ENCODE data around the gene SFTPB.

Gene SFTPB

DNA sequence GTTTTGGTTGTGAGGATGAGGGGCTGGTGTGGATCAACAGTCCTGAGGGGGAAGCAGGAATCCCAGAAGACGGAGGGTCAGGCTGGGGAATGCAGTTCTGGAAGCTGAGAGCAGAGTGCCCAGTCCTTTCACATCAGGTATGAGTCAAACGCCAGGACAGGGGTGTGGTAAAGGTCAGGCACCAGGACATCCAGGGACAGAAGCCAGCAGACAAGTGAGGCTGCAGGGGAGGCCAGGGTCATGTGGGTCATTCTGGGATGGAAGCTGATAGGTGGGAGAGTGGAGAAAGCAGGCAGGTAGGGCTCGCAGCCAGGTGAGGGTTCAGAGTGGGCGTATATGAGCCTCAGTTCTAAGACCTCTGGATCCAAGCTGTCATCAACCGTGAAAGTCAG, 13.4 kb upstream of the SFTPB start:
- TF ChIP-seq, protein P1, sequence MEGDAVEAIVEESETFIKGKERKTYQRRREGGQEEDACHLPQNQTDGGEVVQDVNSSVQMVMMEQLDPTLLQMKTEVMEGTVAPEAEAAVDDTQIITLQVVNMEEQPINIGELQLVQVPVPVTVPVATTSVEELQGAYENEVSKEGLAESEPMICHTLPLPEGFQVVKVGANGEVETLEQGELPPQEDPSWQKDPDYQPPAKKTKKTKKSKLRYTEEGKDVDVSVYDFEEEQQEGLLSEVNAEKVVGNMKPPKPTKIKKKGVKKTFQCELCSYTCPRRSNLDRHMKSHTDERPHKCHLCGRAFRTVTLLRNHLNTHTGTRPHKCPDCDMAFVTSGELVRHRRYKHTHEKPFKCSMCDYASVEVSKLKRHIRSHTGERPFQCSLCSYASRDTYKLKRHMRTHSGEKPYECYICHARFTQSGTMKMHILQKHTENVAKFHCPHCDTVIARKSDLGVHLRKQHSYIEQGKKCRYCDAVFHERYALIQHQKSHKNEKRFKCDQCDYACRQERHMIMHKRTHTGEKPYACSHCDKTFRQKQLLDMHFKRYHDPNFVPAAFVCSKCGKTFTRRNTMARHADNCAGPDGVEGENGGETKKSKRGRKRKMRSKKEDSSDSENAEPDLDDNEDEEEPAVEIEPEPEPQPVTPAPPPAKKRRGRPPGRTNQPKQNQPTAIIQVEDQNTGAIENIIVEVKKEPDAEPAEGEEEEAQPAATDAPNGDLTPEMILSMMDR (IDR thresholded peaks at IDR 0.05; ENCODE audit: low read depth, low read length): no peak
- DNase-seq (ENCODE audit: extremely low read depth, low read depth): no peak

DNA sequence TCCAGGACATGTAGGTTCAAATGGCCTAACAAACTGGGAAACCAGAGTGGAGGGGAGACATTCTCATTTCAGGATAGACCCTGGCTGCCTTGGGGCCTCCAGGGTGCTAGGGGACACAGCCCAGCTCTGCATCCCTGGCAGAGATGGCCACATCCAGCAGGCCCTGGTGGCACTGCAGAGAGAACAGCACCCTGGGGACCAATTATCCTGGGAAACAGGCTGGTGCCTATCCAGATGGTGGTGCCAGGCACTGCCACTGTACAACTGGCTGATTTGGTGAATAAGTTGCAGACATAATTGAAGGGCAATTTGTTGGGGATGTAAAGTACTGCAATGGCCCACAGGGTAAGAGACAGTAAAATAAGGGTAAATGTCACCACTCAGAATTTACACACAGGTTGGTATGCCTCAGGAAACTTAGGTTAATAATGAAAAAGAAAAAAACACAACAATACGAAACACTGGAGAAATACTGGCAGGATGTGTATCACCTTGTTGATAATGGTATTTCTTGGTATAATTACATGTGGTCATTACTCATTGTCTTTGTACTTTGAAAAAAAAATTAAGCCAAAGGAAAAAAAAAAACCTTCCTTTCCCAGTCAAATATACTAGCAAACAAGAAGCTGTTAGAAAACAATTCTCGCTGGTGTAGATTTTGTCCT, 12.8 kb upstream of the SFTPB start:
- DNase-seq (ENCODE audit: extremely low read depth, low read depth): no peak
- TF ChIP-seq, protein P1 (IDR thresholded peaks at IDR 0.05; ENCODE audit: low read depth, low read length): no peak

DNA sequence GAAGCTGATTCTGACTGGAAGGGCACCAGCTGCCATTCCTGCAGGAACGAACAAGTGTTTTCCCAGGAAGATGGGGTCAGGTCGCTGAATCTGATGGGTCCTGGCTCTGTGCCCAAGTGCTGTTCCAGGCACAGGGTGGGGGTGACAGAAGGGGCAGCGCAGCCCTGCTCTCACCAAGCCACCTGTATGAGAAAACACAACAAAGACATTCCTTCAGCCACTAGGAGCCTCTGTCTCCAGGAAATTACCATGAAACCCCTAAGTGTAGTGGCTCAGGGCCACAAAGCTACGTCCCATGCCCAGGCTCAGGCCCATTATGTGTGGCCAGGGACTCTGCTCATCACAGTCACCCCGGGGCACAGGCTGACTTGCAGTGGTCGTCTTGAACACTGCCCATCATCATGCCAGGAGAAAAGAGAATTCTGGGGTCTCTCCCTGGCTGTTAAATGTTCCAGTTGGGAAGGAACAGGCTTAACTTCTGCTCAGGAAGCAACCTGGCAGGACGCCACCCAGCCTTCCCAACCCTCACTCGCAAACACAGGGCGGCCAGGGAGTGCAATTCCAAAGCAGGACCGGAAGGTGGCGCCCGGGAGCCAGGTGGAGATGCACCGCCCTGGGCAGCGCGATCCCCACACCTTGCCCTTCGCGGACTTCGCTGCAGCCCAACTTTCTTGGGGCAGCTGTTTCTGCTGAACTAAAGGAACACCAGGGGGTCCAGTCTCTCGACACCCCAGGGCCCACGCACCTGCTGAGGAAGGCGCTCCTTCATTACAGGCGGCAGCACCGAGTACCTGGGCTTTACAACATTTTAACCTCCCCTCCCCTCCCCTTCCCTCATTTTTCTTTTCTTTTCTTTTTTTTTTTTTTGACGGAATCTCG, 11.0 kb upstream of the SFTPB start:
- no peak for DNase-seq (ENCODE audit: extremely low read depth, low read depth)
- TF ChIP-seq, protein P1 (IDR thresholded peaks at IDR 0.05; ENCODE audit: low read depth, low read length): peak; percentile 98

DNA sequence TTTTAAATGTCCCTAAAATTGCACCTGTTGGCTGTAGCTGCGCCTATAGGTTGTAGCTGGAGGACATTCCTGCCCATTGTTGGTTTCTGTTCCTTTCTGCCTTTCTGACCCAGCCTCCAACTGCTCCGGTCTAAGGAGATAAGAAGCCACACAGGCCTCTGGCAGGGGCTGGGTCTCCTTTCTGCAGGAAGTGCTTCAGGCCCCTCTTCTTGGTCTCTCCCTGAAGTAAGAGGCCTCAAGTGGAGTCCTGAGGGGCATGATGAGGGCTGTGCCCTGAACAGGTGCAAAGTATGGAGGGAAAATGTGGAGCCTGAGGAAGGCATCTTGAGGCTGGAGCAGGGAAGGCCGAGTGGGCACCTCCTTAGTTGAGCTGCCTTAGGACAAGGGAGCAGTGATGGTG, 10.4 kb upstream of the SFTPB start:
- TF ChIP-seq, protein P1 (IDR thresholded peaks at IDR 0.05; ENCODE audit: low read depth, low read length): no peak
- DNase-seq (ENCODE audit: extremely low read depth, low read depth): no peak

DNA sequence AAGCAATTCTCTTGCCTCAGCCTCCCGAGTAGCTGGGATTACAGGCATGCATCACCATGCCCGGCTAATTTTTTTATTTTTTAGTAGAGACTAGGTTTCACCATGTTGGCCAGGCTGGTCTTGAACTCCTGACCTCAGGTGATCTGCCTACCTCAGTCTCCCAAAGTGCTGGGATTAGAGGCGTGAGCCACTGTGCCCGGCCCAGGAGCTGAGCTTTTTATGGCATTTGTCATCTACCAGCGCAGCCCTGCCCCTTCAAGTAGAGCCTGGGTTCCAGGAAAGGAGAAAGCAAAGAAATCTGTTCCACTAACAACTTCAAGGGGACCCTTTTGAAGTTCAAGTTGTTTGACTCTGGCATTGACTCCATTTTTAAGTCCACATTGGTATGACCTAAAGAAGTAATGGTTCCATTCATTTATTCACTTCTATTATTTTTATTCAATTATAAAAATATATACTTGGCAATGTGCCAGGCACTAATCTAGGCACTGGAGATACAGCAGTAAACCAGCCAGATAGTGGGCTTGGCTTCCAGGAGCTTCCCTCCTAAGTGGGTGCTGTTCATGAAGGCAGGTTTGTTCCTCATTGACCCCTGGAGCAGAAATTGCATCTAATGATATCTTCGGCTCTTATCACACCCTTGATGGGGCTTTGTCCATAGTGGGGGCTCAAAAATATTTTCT, 8.0 kb upstream of the SFTPB start:
- DNase-seq (ENCODE audit: extremely low read depth, low read depth): no peak
- TF ChIP-seq, protein P1 (IDR thresholded peaks at IDR 0.05; ENCODE audit: low read depth, low read length): no peak

DNA sequence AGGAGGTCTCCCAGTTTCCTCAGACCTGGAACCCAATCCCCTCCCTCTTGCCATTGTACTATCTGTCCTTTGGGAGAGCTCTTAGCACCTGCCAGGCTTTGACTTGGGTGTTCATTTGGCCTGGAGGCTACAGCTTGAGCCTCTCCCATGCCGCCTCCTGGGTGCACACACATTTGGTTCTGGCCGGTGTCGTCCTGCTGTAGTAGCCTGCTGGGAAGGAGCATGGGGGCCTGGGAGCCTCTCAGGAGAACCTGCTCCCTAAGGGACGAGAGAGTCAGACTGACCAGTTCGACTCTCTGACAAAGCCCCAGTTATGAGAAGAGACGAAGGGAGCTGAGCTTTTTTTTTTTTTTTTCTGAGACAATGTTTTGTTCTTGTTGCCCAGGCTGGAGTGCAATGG, 7.4 kb upstream of the SFTPB start:
- TF ChIP-seq, protein P1 (IDR thresholded peaks at IDR 0.05; ENCODE audit: low read depth, low read length): no peak
- no peak for DNase-seq (ENCODE audit: extremely low read depth, low read depth)

DNA sequence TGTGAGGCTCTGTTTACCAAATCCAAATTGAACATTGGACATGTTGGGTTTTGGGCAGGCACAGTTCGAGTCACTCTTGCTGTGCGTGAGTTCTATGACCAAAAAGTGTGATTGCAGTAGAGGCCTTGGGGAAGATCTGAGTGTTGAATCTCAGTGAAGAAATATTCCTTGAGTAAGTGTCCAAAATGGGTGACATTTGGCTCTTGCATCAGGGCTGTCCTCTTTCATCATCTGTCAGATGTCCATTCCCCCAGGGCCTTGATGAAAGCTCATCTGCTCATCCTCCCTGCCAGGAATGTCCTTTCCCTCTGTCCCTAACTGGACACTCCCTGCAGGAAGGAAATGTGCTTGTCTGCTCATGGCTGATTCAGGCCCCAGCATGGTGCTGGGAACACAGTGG, 6.4 kb upstream of the SFTPB start:
- DNase-seq (ENCODE audit: extremely low read depth, low read depth): no peak
- TF ChIP-seq, protein P1 (IDR thresholded peaks at IDR 0.05; ENCODE audit: low read depth, low read length): no peak
